Adrenal gland (tissue), 5 donors: Measurements from ENCODE around the gene RPN1.

Source experiments
- CTCF ChIP-seq, 6 experiments: fragments of 450-650 bp in 4 of 6; fragments of 200-600 bp in 2 of 6; sonication (generic) in 1 of 6; IDR thresholded peaks; 1 replicate in 5 of 6; 2 replicates in 1 of 6; pipeline versions ENCODE4 v1.5.1 to v1.8.0; 2016 to 2021; ENCODE audit warnings: antibody characterized with exemption in 6 of 6, mild to moderate bottlenecking in 2 of 6, moderate library complexity in 1 of 6
- POLR2A ChIP-seq, 2 donors: fragments of 450-650 bp; IDR thresholded peaks; one replicate each; pipeline ENCODE4 v1.6.1; 2017; ENCODE audit warnings: antibody characterized with exemption in 2 of 2, mild to moderate bottlenecking in 2 of 2, moderate library complexity in 1 of 2
- donor health status: DM: no; HTN: no; CAD: no.

- TF ChIP-seq CTCF (IDR thresholded peaks at IDR 0.05), result no peak
- TF ChIP-seq POLR2A (IDR thresholded peaks at IDR 0.05), result no peak
Observed at GRCh38 chr3:128578346-128578745, 72.3 kb downstream of the RPN1 start.
